BLaER1 treated with 17β-estradiol and CSF1 and Interleukin-3, amounts not matched to agents 10 nM and 100 nM (cell line): ENCODE measurements around the gene ANKRD6.

ENCODE experiments used
- H3K27ac ChIP-seq, 11 experiments: shearing (Covaris generic); formaldehyde crosslinking; 2 replicates each; pipeline ENCODE4 v1.8.1; 2022
- H3K27me3 ChIP-seq, 11 experiments: shearing (Covaris generic); formaldehyde crosslinking; 2 replicates each; pipeline ENCODE4 v1.8.1; 2022
- H3K36me3 ChIP-seq, 11 experiments: shearing (Covaris generic); formaldehyde crosslinking; 2 replicates each; pipeline ENCODE4 v1.8.1; 2022
- H3K4me1 ChIP-seq, 10 experiments: shearing (Covaris generic); formaldehyde crosslinking; 2 replicates each; pipeline ENCODE4 v1.8.1; 2022
- H3K4me2 ChIP-seq, 11 experiments: shearing (Covaris generic); formaldehyde crosslinking; 2 replicates each; pipeline ENCODE4 v1.8.1; 2022
- H3K4me3 ChIP-seq, 10 experiments: shearing (Covaris generic); formaldehyde crosslinking; 2 replicates each; pipeline ENCODE4 v1.8.1; 2022
- H3K9ac ChIP-seq, 11 experiments: shearing (Covaris generic); formaldehyde crosslinking; 2 replicates each; pipeline ENCODE4 v1.8.1; 2022
- H3K9me3 ChIP-seq, 11 experiments: shearing (Covaris generic); formaldehyde crosslinking; replicated peaks in 1 of 11; 2 replicates each; pipeline ENCODE4 v1.8.1; 2022
- H4K20me1 ChIP-seq, 11 experiments: shearing (Covaris generic); formaldehyde crosslinking; 2 replicates each; pipeline ENCODE4 v1.8.1; 2022
- Cebpa-rat ChIP-seq, 11 experiments: shearing (Covaris generic); IDR thresholded peaks; 2 replicates each; pipeline ENCODE4 v1.8.1; 2022

The ANKRD6 gene

GRCh38 chr6:89410788-89411144 is 22.2 kb upstream of the ANKRD6 start:
- Histone ChIP-seq H3K27me3 (no peaks in the 10 kb centered on the region), H3K4me2 (peak overlapping the region; percentile 79 to 87 (median 81)), H4K20me1 (peaks cover 0 to 52% (median 15%) of the 10 kb centered on the region in 11 experiments; a peak in 9 of 22 replicates), H3K27ac (peak overlapping the region; percentile 68 to 85 (median 81); a peak in 20 of 22 replicates), H3K9me3 (no peaks in the 10 kb centered on the region), H3K4me1 (peaks cover 43 to 60% (median 53%) of the 10 kb centered on the region in 10 experiments), H3K4me3 (peak overlapping the region; percentile 71 to 83 (median 76)), H3K9ac (peak overlapping the region; percentile 81 to 88 (median 84)), H3K36me3 (no peaks in the 10 kb centered on the region)
- TF ChIP-seq Cebpa-rat (IDR thresholded peaks at IDR 0.05), result no peak

- no peak for TF ChIP-seq Cebpa-rat (IDR thresholded peaks at IDR 0.05)
- Histone ChIP-seq H3K9me3 (no peaks in the 10 kb centered on the region), H3K27me3 (no peaks in the 10 kb centered on the region), H3K9ac (peak overlapping the region; percentile 81 to 88 (median 84)), H4K20me1 (peaks cover 0 to 45% (median 12%) of the 10 kb centered on the region in 11 experiments; a peak in 9 of 22 replicates), H3K36me3 (no peaks in the 10 kb centered on the region), H3K4me1 (peaks cover 37 to 54% (median 48%) of the 10 kb centered on the region in 10 experiments), H3K27ac (peak overlapping the region; percentile 68 to 85 (median 81); a peak in 21 of 22 replicates), H3K4me3 (peak overlapping the region; percentile 71 to 83 (median 76)), H3K4me2 (peak overlapping the region; percentile 79 to 87 (median 81))
Observed at GRCh38 chr6:89411145-89412070, 21.5 kb upstream of the ANKRD6 start.

GRCh38 chr6:89412071-89413005 is 20.6 kb upstream of the ANKRD6 start, which contains the start of gene RRAGD:
TSS of gene RRAGD (minus strand) at chr6:89412273. CDS start at chr6:89411993, 280 bp downstream.
- no peaks in the 10 kb centered on the region for H3K9me3 ChIP-seq
- no peak for TF ChIP-seq Cebpa-rat (IDR thresholded peaks at IDR 0.05)
- no peaks in the 10 kb centered on the region for H3K36me3 ChIP-seq
- peaks cover 30 to 44% (median 38%) of the 10 kb centered on the region in 10 experiments for H3K4me1 ChIP-seq
- H3K4me3 ChIP-seq, result peak within 1 kb of the TSS; percentile 71 to 83 (median 76)
- peak within 1 kb of the TSS; percentile 81 to 88 (median 84) for H3K9ac ChIP-seq
- no peaks in the 10 kb centered on the region for H3K27me3 ChIP-seq
- peak within 1 kb of the TSS; percentile 79 to 87 (median 82) for H3K4me2 ChIP-seq
- H4K20me1 ChIP-seq, result peaks cover 0 to 36% (median 12%) of the 10 kb centered on the region in 11 experiments; a peak in 9 of 22 replicates
- peak within 1 kb of the TSS; percentile 68 to 85 (median 81); a peak in 21 of 22 replicates for H3K27ac ChIP-seq

GRCh38 chr6:89413006-89413400 is 19.9 kb upstream of the ANKRD6 start:
- Histone ChIP-seq H3K4me1 (peaks cover 30 to 38% (median 32%) of the 10 kb centered on the region in 10 experiments), H3K9ac (peak overlapping the region; percentile 81 to 88 (median 84); a peak in 20 of 22 replicates), H3K27me3 (no peaks in the 10 kb centered on the region), H3K4me3 (peak overlapping the region; percentile 71 to 83 (median 76)), H3K27ac (peak overlapping the region in 10 of 11 experiments; percentile 78 to 85 (median 81); a peak in 16 of 22 replicates), H4K20me1 (peaks cover 0 to 30% (median 12%) of the 10 kb centered on the region in 11 experiments; a peak in 9 of 22 replicates), H3K4me2 (peak overlapping the region; percentile 74 to 85 (median 79)), H3K9me3 (no peaks in the 10 kb centered on the region), H3K36me3 (no peaks in the 10 kb centered on the region)
- no peak for TF ChIP-seq Cebpa-rat (IDR thresholded peaks at IDR 0.05)

GRCh38 chr6:89414215-89414614 is 18.7 kb upstream of the ANKRD6 start:
- no peak overlapping the region for H3K4me3 ChIP-seq
- H3K4me2 ChIP-seq, result no peak overlapping the region
- no peaks in the 10 kb centered on the region for H3K9me3 ChIP-seq
- no peaks in the 10 kb centered on the region for H3K27me3 ChIP-seq
- no peak overlapping the region for H3K9ac ChIP-seq
- peaks cover 0 to 17% (median 8%) of the 10 kb centered on the region in 11 experiments; a peak in 9 of 22 replicates for H4K20me1 ChIP-seq
- peaks cover 18 to 26% (median 22%) of the 10 kb centered on the region in 10 experiments for H3K4me1 ChIP-seq
- H3K36me3 ChIP-seq, result no peaks in the 10 kb centered on the region
- TF ChIP-seq Cebpa-rat (IDR thresholded peaks at IDR 0.05), result no peak
- no peak overlapping the region for H3K27ac ChIP-seq

- Histone ChIP-seq H3K4me2 (no peak overlapping the region), H3K27me3 (no peaks in the 10 kb centered on the region), H3K27ac (no peak overlapping the region), H3K4me3 (no peak overlapping the region), H3K36me3 (no peaks in the 10 kb centered on the region), H3K9ac (no peak overlapping the region), H4K20me1 (peaks cover 0 to 8% (median 0%) of the 10 kb centered on the region in 11 experiments; a peak in 6 of 22 replicates), H3K9me3 (no peaks in the 10 kb centered on the region), H3K4me1 (peaks cover 9 to 16% (median 12%) of the 10 kb centered on the region in 10 experiments; a peak in 18 of 20 replicates)
- no peak for TF ChIP-seq Cebpa-rat (IDR thresholded peaks at IDR 0.05)
Observed at GRCh38 chr6:89415185-89415584, 17.8 kb upstream of the ANKRD6 start.

- no peaks in the 10 kb centered on the region for H3K36me3 ChIP-seq
- no peaks in the 10 kb centered on the region for H4K20me1 ChIP-seq
- H3K9me3 ChIP-seq, result no peaks in the 10 kb centered on the region
- H3K4me2 ChIP-seq, result no peak overlapping the region
- H3K4me1 ChIP-seq, result peaks cover 5 to 13% (median 11%) of the 10 kb centered on the region in 10 experiments; a peak in 16 of 20 replicates
- no peak overlapping the region for H3K27ac ChIP-seq
- no peak overlapping the region for H3K4me3 ChIP-seq
- TF ChIP-seq Cebpa-rat (IDR thresholded peaks at IDR 0.05), result no peak
- H3K9ac ChIP-seq, result no peak overlapping the region
- no peaks in the 10 kb centered on the region for H3K27me3 ChIP-seq
Observed at GRCh38 chr6:89416796-89417195, 16.2 kb upstream of the ANKRD6 start.

GRCh38 chr6:89430201-89430962 is 2.6 kb upstream of the ANKRD6 start:
- no peaks in the 10 kb centered on the region for H3K9me3 ChIP-seq
- H3K4me3 ChIP-seq, result no peak overlapping the region
- H3K9ac ChIP-seq, result no peak overlapping the region
- H3K27me3 ChIP-seq, result peaks cover 0 to 9% (median 0%) of the 10 kb centered on the region in 11 experiments; a peak in 9 of 22 replicates
- H3K36me3 ChIP-seq, result no peaks in the 10 kb centered on the region
- H3K4me2 ChIP-seq, result no peak overlapping the region
- H3K27ac ChIP-seq, result no peak overlapping the region
- TF ChIP-seq Cebpa-rat (IDR thresholded peaks at IDR 0.05), result no peak
- H3K4me1 ChIP-seq, result peaks cover 0 to 6% (median 4%) of the 10 kb centered on the region in 10 experiments; a peak in 5 of 20 replicates
- H4K20me1 ChIP-seq, result no peaks in the 10 kb centered on the region
